Karpas-422 (cell line): ENCODE measurements around the gene CD37. TPM values are rescaled to one million over a fixed set of nuclear protein-coding genes. Genes with fewer than 3 reads are reported as not detected.
A peak's percentile ranks its signal among the peaks of the same experiment; 100 is the strongest.
"Not testable (repeated sequence)": the region's sequence is repeated elsewhere in the genome, so short reads cannot be mapped to it uniquely, and the experiment has no call there.

Source experiments
- DNase-seq: peaks from one replicate; pipeline ENCODE4 v3.0.0-alpha.2; 2015
- H2AFZ ChIP-seq: fragments of 200-600 bp; sonication (generic); 2 replicates; pipeline ENCODE4 v1.6.1; 2014; ENCODE audit warnings: antibody characterized with exemption, low read length, mixed read lengths
- H3K27ac ChIP-seq: fragments of 200-600 bp; sonication (generic); 2 replicates; pipeline ENCODE4 v1.5.1; 2014; ENCODE audit warnings: mild to moderate bottlenecking, low read length, moderate library complexity
- H3K27me3 ChIP-seq: fragments of 200-600 bp; sonication (generic); 2 replicates; pipeline ENCODE4 v1.6.1; 2014; ENCODE audit warnings: low read length, mixed read lengths
- H3K36me3 ChIP-seq: fragments of 200-600 bp; sonication (generic); 2 replicates; pipeline ENCODE4 v1.6.1; 2014; ENCODE audit warnings: low read length, mixed read lengths; ENCODE audit not compliant: insufficient read depth
- H3K4me1 ChIP-seq: fragments of 200-600 bp; sonication (generic); 2 replicates; pipeline ENCODE4 v1.6.1; 2014; ENCODE audit warnings: mild to moderate bottlenecking, low read length, mixed read lengths
- H3K4me2 ChIP-seq: fragments of 200-600 bp; sonication (generic); 2 replicates; pipeline ENCODE4 v1.6.1; 2014; ENCODE audit warnings: low read length, low read depth, mild to moderate bottlenecking; ENCODE audit not compliant: poor library complexity, severe bottlenecking
- H3K4me3 ChIP-seq: fragments of 200-600 bp; sonication (generic); 2 replicates; pipeline ENCODE4 v1.5.1; 2014; ENCODE audit warnings: mild to moderate bottlenecking, antibody characterized with exemption, low read length, mixed read lengths
- H3K79me2 ChIP-seq: fragments of 200-600 bp; sonication (generic); 2 replicates; pipeline ENCODE4 v1.6.1; 2014; ENCODE audit warnings: mild to moderate bottlenecking, low read length, mixed read lengths
- H3K9ac ChIP-seq: fragments of 200-600 bp; sonication (generic); 2 replicates; pipeline ENCODE4 v1.6.0; 2014; ENCODE audit warnings: low read length
- H3K9me2 ChIP-seq: fragments of 200-600 bp; sonication (generic), shearing (Covaris generic); replicated peaks from 2 replicates; pipeline ENCODE4 v1.6.0; 2014; ENCODE audit warnings: mild to moderate bottlenecking, low read length, moderate library complexity; ENCODE audit not compliant: insufficient read depth
- H3K9me3 ChIP-seq: fragments of 300-700, 200-600 bp; sonication (generic); 2 replicates; pipeline ENCODE4 v1.6.1; 2014; ENCODE audit warnings: low read length, mixed read lengths
- H4K20me1 ChIP-seq: fragments of 200-600 bp; sonication (generic); 2 replicates; pipeline ENCODE4 v1.6.1; 2014; ENCODE audit warnings: mild to moderate bottlenecking, antibody characterized with exemption, low read length, low read depth; ENCODE audit not compliant: insufficient read depth
- total RNA-seq: library from RNA; depleted of rRNA; stranded (reverse); fragments of >200 nt; shearing (Covaris generic); gene quantifications from 2 replicates; pipeline ENCODE4 v1.2.3, GENCODE V29; 2014; ENCODE audit warnings: low replicate concordance; rRNA removed

Gene CD37, protein sequence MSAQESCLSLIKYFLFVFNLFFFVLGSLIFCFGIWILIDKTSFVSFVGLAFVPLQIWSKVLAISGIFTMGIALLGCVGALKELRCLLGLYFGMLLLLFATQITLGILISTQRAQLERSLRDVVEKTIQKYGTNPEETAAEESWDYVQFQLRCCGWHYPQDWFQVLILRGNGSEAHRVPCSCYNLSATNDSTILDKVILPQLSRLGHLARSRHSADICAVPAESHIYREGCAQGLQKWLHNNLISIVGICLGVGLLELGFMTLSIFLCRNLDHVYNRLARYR
- 975 and 1,210 TPM in 2 replicates for total RNA-seq

- H3K4me2 ChIP-seq: peak within 1 kb of the TSS; percentile 98
- peaks cover 38% of the 10 kb centered on the region for H3K36me3 ChIP-seq
- H3K4me1 ChIP-seq: peaks cover 95% of the 10 kb centered on the region
- H3K9me2 ChIP-seq: no peaks in the 10 kb centered on the region
- peak; percentile 96 for DNase-seq
- no peaks in the 10 kb centered on the region for H3K27me3 ChIP-seq
- peak within 1 kb of the TSS; percentile 79 for H3K4me3 ChIP-seq
- no peaks in the 10 kb centered on the region for H3K9me3 ChIP-seq
- no peaks in the 10 kb centered on the region; the same call in 1 of the 2 replicates for H4K20me1 ChIP-seq
- peak within 1 kb of the TSS; percentile 96 for H3K27ac ChIP-seq
- H2AFZ ChIP-seq: no peak within 1 kb of the TSS
- H3K9ac ChIP-seq: peak within 1 kb of the TSS; percentile 93
- peaks cover 33% of the 10 kb centered on the region for H3K79me2 ChIP-seq
Measured at GRCh38 chr19:49335071-49335783, at the start of gene CD37. TSS of gene CD37 (plus strand) at chr19:49335406. CDS start at chr19:49335541, 135 bp downstream.

DNA sequence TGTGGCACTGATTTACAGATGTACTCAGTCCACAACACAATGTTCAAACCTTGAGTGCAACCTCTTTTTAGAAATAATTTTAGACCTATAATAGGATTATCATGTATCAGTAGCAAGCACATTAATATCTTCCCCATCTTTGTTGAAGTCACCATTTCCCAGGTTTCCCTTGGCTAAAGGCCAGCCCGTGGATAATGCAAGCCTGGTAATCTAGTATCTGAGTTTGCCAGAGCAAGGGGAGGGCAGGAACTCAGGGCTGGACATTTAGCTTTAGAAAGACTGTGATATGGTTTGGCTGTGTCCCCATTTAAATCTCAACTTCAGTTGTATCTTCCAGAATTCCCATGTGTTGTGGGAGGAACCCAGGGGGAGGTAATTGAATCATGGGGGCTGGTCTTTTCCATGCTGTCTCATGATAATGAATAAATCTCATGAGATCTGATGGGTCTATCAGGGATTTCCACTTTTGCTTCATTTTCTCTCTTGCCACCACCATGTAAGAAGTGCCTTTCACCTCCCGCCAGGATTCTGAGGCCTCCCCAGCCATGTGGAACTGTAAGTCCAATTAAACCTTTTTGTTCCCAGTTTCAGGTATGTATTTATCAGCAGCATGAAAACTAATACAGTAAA is 48.0 kb upstream of the CD37 start:
- Histone ChIP-seq H3K4me3 (no peak overlapping the region), H3K36me3 (peaks cover 16% of the 10 kb centered on the region), H4K20me1 (no peaks in the 10 kb centered on the region)

DNA sequence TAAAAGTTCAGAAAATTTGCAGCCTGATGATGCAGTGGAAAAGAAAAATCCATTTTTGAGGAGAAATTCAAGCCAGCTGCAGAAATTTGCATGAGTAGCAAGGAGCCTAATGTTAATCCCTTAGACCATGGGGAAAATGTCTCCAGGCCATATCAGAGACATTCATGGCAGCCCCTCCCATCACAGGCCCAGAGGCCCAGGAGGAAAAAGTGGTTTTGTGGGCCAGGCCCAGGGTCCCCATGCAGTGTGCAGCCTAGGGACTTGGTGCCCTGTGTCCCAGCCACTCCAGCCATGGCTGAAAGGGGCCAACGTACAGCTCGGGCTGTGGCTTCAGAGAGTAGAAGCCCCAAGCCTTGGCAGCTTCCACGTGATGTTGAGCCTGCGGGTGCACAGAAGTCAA is 47.0 kb upstream of the CD37 start:
- not testable (repeated sequence) for H3K27me3 ChIP-seq, H3K9me3 ChIP-seq, H3K9ac ChIP-seq, H2AFZ ChIP-seq, DNase-seq, H3K4me2 ChIP-seq, H3K27ac ChIP-seq, H3K4me3 ChIP-seq, H3K9me2 ChIP-seq, H3K79me2 ChIP-seq, H4K20me1 ChIP-seq
- peaks cover 33% of the 10 kb centered on the region for H3K4me1 ChIP-seq
- peaks cover 26% of the 10 kb centered on the region for H3K36me3 ChIP-seq

More for the DNA sequence above, 48.0 kb upstream of the CD37 start:
- no peak overlapping the region for H3K4me2 ChIP-seq
- H2AFZ ChIP-seq: no peak overlapping the region
- no peak for DNase-seq
- H3K27me3 ChIP-seq: no peaks in the 10 kb centered on the region
- H3K9ac ChIP-seq: no peak overlapping the region
- peaks cover 33% of the 10 kb centered on the region for H3K4me1 ChIP-seq
- no peak overlapping the region for H3K27ac ChIP-seq
- no peaks in the 10 kb centered on the region for H3K9me2 ChIP-seq
- H3K9me3 ChIP-seq: no peaks in the 10 kb centered on the region
- H3K79me2 ChIP-seq: no peaks in the 10 kb centered on the region

GRCh38 chr19:49289286-49289685 is 45.9 kb upstream of the CD37 start:
- peaks cover 37% of the 10 kb centered on the region for H3K36me3 ChIP-seq
- peaks cover 33% of the 10 kb centered on the region for H3K4me1 ChIP-seq
- DNase-seq, H4K20me1 ChIP-seq, H3K27ac ChIP-seq, H3K9ac ChIP-seq, H3K9me3 ChIP-seq, H3K79me2 ChIP-seq, H2AFZ ChIP-seq, H3K9me2 ChIP-seq, H3K4me2 ChIP-seq, H3K4me3 ChIP-seq, H3K27me3 ChIP-seq: not testable (repeated sequence)

DNA sequence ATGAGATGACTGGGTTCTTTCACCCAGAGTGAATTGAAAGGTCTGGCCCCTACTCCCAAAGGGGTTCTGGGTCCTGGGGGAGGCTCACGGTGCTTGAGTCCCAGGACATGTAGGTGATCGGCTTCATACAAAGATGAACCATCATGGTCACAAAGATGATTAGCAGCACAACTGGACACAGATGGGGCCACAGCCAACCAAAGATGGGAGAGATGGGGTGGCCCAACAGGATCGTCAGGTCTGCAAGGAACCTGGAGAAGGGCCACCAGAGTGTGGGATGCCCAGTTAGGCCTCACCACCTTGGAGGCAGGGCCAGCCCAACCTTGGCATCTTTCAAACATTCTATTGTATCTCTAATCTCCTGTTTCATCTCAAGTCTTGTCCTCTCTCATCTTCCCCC is 44.7 kb upstream of the CD37 start:
- Histone ChIP-seq H3K36me3 (peaks cover 42% of the 10 kb centered on the region), H3K4me3 (no peak overlapping the region), H3K9me2 (no peaks in the 10 kb centered on the region), H3K79me2 (no peaks in the 10 kb centered on the region), H2AFZ (no peak overlapping the region), H3K4me2 (no peak overlapping the region), H3K27me3 (no peaks in the 10 kb centered on the region), H3K27ac (no peak overlapping the region), H3K9me3 (no peaks in the 10 kb centered on the region), H3K9ac (no peak overlapping the region), H4K20me1 (no peaks in the 10 kb centered on the region), H3K4me1 (peaks cover 28% of the 10 kb centered on the region)
- DNase-seq: no peak

DNA sequence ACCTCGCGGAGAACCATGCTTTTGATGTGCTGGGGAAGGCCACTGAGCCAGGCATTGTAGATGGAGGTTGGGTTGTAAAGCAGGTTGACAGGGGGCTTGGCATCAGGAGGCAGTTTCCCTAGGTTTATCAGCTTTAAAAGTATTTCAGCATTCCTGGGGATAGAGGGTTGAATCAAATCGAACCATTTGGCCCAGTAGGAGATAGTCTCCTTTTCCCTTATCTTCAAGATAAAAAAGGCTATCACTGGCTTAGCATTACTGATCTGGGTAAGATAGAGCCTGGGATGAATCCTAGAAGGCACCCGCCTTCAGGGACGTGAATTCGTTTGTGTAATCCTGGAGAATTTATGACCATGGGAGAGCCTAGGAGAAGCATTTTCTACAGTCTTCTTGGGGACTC is 40.8 kb upstream of the CD37 start:
- Histone ChIP-seq H3K9me3 (no peaks in the 10 kb centered on the region), H3K79me2 (no peaks in the 10 kb centered on the region)

GRCh38 chr19:49295208-49295880 is 39.9 kb upstream of the CD37 start:
- H3K4me3 ChIP-seq: no peak overlapping the region
- H4K20me1 ChIP-seq: no peaks in the 10 kb centered on the region
- no peak overlapping the region for H3K27ac ChIP-seq
- H3K27me3 ChIP-seq: no peaks in the 10 kb centered on the region
- H3K79me2 ChIP-seq: no peaks in the 10 kb centered on the region
- peaks cover 43% of the 10 kb centered on the region for H3K36me3 ChIP-seq
- no peak overlapping the region for H3K9ac ChIP-seq
- H3K4me1 ChIP-seq: no peaks in the 10 kb centered on the region
- no peaks in the 10 kb centered on the region for H3K9me2 ChIP-seq
- H3K4me2 ChIP-seq: no peak overlapping the region
- no peak overlapping the region for H2AFZ ChIP-seq
- H3K9me3 ChIP-seq: no peaks in the 10 kb centered on the region
- DNase-seq: no peak

More for the DNA sequence above, 40.8 kb upstream of the CD37 start:
- H3K9me2 ChIP-seq: no peaks in the 10 kb centered on the region
- DNase-seq: no peak
- peaks cover 5% of the 10 kb centered on the region for H3K4me1 ChIP-seq
- no peaks in the 10 kb centered on the region for H3K27me3 ChIP-seq
- no peak overlapping the region for H3K4me2 ChIP-seq
- H3K9ac ChIP-seq: no peak overlapping the region
- H3K36me3 ChIP-seq: peaks cover 48% of the 10 kb centered on the region
- no peak overlapping the region for H3K27ac ChIP-seq
- no peak overlapping the region for H3K4me3 ChIP-seq
- H2AFZ ChIP-seq: no peak overlapping the region
- H4K20me1 ChIP-seq: no peaks in the 10 kb centered on the region

DNA sequence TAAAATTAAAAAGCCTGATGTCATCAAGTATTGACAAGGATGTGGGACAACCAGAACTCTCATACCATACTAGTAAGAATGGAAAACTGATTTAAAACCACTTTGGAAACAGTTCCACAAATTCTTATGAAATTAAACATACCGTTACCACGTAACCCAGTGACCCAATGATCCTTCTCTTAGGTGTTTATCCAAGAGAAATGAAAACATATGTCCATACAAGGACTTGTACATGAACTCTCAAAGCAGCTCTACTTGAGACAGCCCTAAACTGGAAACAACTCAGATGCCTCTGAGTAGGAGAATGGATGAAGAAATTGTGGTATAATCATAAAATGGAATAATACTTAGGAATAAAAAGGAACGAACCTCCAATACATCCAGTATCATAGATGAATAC is 37.8 kb upstream of the CD37 start:
- Histone ChIP-seq H3K36me3 (peaks cover 36% of the 10 kb centered on the region), H3K4me1 (peaks cover 15% of the 10 kb centered on the region), H3K9ac (no peak overlapping the region), H3K27ac (no peak overlapping the region), H3K4me2 (no peak overlapping the region), H4K20me1 (no peaks in the 10 kb centered on the region), H2AFZ (no peak overlapping the region), H3K9me2 (no peaks in the 10 kb centered on the region), H3K4me3 (no peak overlapping the region), H3K79me2 (no peaks in the 10 kb centered on the region), H3K27me3 (no peaks in the 10 kb centered on the region), H3K9me3 (no peaks in the 10 kb centered on the region)
- no peak for DNase-seq
